HG02610 (cell line): ENCODE measurements around the gene ENTHD1.

Source experiments
- ATAC-seq: cut with Tn5 transposase; IDR thresholded peaks from one replicate; pipeline ENCODE4 v1.9.1; 2021; ENCODE audit warnings: mild to moderate bottlenecking, moderate library complexity; ENCODE audit not compliant: unreplicated experiment

The ENTHD1 gene

GRCh38 chr22:39800790-39801520 is 92.6 kb downstream of the ENTHD1 start:
- ATAC-seq = no peak

GRCh38 chr22:39797528-39798147 is 95.9 kb downstream of the ENTHD1 start:
- ATAC-seq = no peak

- ATAC-seq = no peak
These were observed 103.8 kb downstream of the ENTHD1 start for GRCh38 chr22:39789788-39790187.

DNA sequence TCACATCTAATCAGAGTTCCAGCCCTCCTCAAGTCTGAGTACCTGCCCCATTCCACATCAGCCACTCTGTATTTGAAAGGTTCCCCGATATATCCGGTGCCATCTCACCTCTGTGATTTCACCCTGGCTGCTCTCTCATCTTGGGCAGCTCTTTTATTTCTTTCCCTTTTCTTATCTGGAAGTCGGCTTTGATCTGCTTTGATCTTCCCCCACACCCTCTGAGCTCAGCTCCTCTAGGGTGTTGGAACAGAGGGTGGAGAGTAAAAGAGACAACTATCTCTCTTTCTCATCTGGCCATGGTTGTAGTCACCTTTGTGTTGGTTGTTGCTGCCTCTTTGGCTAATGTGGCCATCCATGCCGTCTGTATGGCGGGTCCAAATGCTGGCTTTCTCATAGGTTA is 108.3 kb downstream of the ENTHD1 start:
- ATAC-seq = no peak

DNA sequence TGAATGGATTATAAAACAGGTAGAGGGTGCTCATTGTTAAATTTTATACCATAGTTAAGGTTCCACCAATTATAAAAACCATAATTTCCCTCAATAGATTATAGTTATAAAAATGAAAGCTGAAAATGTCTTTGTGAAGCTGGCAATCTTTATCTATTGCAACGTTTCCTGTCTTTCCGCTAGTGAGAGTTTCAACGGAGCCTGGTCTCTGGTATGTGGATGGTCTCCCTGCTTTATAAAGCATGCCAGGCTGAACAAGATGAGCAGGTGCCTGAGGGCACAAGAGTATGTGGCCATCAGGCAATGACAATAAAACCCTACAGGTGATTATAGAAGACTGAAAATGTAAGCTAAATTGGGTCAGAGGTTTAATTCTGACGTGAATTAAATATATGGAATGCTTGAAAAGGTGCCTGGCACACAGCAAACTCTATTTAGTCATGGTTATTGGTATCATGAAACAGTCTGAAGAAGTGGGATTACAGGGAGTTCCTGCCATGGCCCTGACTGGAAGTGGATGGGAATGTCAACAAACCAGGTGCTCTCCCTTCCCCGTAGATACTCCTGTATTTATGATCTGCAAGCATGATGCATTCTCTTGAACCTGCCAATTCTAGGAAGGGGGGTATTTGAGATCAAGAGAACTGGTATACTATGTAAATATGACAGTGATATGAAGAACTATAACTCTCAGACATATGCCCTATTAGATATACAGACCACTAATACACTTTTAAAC is 115.7 kb downstream of the ENTHD1 start:
- ATAC-seq = no peak

GRCh38 chr22:39776295-39777009 is 117.1 kb downstream of the ENTHD1 start:
- no peak for ATAC-seq

DNA sequence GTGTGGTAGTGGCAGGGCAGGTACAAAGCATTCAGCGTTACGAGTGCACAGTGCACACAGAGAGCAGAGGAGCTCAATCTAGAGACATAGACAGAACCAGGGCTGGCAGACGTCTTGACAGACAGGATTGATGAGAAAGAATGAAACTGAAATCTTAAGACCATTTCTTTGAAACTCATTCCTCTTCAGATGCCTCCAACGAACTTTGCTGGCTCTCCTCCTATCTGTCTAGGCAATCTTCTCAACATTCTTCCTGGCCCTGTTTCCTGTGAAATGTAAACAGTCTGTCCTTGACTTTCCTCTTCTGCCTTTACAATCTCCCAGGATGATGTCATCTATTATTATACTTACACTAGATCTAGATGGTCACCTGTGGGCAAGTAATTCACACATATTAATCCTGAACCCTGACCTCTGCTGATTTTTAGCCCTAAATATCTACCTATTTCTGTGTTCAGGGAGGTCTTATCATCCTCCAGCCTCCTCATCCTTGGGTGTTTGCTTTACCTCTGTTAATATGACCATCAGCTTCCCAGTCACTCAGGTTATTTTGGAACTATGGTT is 119.5 kb downstream of the ENTHD1 start:
- peak; percentile 90 for ATAC-seq

- no peak for ATAC-seq
These were observed 120.1 kb downstream of the ENTHD1 start for GRCh38 chr22:39773503-39773902.

DNA sequence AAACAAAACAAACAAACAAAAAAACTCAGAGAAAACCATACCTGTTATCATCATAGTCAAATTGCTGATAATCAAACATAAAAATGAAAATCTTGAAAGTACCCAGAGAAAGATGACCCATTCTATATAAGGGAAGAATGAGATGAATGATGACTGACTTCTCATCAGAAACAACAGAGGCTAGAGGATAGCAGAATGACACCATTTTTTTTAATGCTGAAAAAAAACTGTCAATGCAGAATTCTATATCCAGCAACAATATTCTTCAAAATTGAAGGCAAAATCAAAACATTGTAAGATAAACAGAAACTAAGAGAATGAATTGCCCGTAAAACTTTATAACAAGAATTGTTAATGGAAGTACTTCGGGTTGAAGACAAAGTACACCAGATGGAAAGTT is 122.1 kb downstream of the ENTHD1 start:
- ATAC-seq = no peak

GRCh38 chr22:39765661-39766060 is 127.9 kb downstream of the ENTHD1 start:
- no peak for ATAC-seq

DNA sequence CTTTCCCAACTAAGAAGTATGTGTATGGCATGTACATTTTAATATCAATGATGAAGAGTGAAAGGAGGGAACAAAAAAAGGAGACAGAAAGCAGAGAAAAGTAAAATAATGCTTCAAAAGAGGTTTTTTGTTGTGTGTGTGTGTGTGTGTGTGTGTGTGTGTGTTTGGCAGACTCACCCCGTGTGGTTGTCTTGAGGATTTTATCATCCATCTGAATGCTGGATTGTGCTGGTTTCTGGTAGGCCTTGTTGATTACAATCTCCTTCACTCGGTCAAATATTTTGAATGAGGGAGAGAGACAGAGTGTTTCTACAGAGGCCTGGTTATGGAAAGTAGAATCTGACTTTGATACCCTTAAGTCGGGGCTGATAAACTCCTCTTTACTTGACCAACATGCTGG is 128.5 kb downstream of the ENTHD1 start:
- no peak for ATAC-seq

DNA sequence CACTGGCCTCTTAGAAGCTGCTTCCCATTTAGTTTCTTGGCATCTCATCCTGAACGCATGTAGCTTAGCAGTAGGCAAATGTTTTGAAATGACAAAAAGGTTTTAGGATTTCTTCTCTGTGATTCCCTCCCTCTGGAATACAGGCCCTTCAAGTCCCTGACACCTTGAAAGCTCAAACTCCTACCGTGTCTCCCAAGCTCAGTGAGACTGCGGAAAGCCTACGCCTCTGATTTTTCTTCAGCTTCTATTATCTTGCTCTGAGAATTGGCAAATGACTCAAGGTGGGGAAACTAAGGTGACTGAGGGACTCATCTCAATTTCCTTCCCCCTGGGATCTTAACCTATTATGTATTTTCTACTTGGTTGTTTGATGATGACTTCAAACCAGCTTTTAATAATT is 130.3 kb downstream of the ENTHD1 start:
- ATAC-seq = no peak

- no peak for ATAC-seq
These were observed 142.8 kb downstream of the ENTHD1 start for GRCh38 chr22:39750759-39751158.

DNA sequence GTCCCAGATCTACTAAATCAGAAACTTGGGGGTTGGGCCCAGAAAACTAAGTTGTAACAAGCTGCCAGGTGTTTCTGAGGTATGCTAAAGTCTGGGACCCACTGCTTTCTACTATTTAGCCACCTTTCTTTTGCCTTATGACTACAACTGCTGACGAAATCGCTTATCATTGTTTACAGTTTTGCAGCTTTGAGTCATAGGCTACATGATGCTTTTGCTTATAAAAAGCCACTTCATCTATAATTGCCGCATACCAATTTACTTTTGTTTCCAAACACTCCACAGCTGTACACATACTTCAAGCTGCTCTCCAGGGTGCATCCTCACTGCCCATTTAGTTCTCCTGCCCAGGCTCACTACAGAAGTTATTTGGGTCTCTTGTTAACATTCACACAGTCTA is 144.7 kb downstream of the ENTHD1 start:
- no peak for ATAC-seq

GRCh38 chr22:39746600-39747262 is 146.8 kb downstream of the ENTHD1 start:
- no peak for ATAC-seq

GRCh38 chr22:39745789-39746188 is 147.8 kb downstream of the ENTHD1 start:
- no peak for ATAC-seq

GRCh38 chr22:39744353-39744752 is 149.2 kb downstream of the ENTHD1 start:
- ATAC-seq = no peak

DNA sequence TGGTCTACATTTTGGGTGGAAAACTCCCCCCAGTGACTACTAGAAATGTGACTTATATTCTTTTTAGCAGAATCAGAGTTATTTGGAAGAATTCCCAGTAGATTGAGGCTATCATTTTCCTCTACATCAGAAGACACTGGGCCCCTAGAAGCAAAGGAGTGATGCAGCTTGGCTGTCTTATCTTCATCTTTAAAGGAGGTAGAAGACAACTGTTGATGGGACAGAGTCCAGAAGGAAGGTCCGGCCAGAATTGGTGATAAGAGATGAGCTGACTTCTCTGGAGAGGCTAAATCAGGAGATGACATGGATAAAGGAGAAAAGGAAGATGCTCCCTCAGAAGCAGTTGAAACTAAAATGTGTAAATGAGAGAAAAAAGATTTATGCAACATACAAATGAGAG is 149.6 kb downstream of the ENTHD1 start:
- no peak for ATAC-seq

GRCh38 chr22:39739338-39740027 is 154.1 kb downstream of the ENTHD1 start:
- no peak for ATAC-seq

- no peak for ATAC-seq
These were observed 154.8 kb downstream of the ENTHD1 start for GRCh38 chr22:39738746-39739145.
